Brain microvascular endothelial cell (primary cell): ENCODE measurements around the gene TTC29.
"Not testable (repeated sequence)": the region's sequence is repeated elsewhere in the genome, so short reads cannot be mapped to it uniquely, and the experiment has no call there.

Source experiments
- DNase-seq: peaks from one replicate; pipeline ENCODE4 v3.0.0-alpha.2; 2020
- H3K27ac ChIP-seq: fragments of 250-450 bp; sonication (Bioruptor Pico); 2 replicates; pipeline ENCODE4 v1.5.1; 2020; ENCODE audit warnings: mild to moderate bottlenecking, moderate library complexity
- H3K27me3 ChIP-seq: fragments of 250-450 bp; sonication (Bioruptor Pico); replicated peaks from 2 replicates; pipeline ENCODE4 v1.5.1; 2020; ENCODE audit warnings: mild to moderate bottlenecking
- H3K36me3 ChIP-seq: fragments of 250-450 bp; sonication (Bioruptor Pico); replicated peaks from 2 replicates; pipeline ENCODE4 v1.5.1; 2020; ENCODE audit warnings: mild to moderate bottlenecking
- H3K4me3 ChIP-seq: 2 replicates; pipeline ENCODE4 v1.5.1; 2011; ENCODE audit warnings: low read depth, mild to moderate bottlenecking, control low read depth, low read length, moderate library complexity
- in situ Hi-C: cut with HindIII; loops from 2 replicates; pipeline ENCODE4 v1.10.0; 2017; ENCODE audit warnings: low sequenced_read_pairs, low pct_ligation_motif_present
- TF ChIP-seq, protein P1 (sequence below): IDR thresholded peaks from 2 replicates; pipeline ENCODE4 v1.5.1; 2011; ENCODE audit warnings: low read depth, mild to moderate bottlenecking, moderate library complexity, low read length, control low read depth, inconsistent platforms; ENCODE audit errors: missing control alignments

Gene TTC29

GRCh38 chr4:146699910-146700309 is 245.8 kb downstream of the TTC29 start:
- no peaks in the 10 kb centered on the region for H3K27me3 ChIP-seq
- no peaks in the 10 kb centered on the region for H3K36me3 ChIP-seq
- in situ Hi-C loops: no loop called here
- no peak overlapping the region for H3K27ac ChIP-seq
- no peak overlapping the region for H3K4me3 ChIP-seq
- TF ChIP-seq, protein P1, sequence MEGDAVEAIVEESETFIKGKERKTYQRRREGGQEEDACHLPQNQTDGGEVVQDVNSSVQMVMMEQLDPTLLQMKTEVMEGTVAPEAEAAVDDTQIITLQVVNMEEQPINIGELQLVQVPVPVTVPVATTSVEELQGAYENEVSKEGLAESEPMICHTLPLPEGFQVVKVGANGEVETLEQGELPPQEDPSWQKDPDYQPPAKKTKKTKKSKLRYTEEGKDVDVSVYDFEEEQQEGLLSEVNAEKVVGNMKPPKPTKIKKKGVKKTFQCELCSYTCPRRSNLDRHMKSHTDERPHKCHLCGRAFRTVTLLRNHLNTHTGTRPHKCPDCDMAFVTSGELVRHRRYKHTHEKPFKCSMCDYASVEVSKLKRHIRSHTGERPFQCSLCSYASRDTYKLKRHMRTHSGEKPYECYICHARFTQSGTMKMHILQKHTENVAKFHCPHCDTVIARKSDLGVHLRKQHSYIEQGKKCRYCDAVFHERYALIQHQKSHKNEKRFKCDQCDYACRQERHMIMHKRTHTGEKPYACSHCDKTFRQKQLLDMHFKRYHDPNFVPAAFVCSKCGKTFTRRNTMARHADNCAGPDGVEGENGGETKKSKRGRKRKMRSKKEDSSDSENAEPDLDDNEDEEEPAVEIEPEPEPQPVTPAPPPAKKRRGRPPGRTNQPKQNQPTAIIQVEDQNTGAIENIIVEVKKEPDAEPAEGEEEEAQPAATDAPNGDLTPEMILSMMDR: no peak
- DNase-seq: no peak

GRCh38 chr4:146674829-146675570 is 270.7 kb downstream of the TTC29 start:
- H3K27ac ChIP-seq: no peak overlapping the region
- in situ Hi-C loops: no loop called here
- no peak overlapping the region for H3K4me3 ChIP-seq
- H3K27me3 ChIP-seq: no peaks in the 10 kb centered on the region
- H3K36me3 ChIP-seq: no peaks in the 10 kb centered on the region
- TF ChIP-seq, protein P1: no peak
- DNase-seq: no peak

DNA sequence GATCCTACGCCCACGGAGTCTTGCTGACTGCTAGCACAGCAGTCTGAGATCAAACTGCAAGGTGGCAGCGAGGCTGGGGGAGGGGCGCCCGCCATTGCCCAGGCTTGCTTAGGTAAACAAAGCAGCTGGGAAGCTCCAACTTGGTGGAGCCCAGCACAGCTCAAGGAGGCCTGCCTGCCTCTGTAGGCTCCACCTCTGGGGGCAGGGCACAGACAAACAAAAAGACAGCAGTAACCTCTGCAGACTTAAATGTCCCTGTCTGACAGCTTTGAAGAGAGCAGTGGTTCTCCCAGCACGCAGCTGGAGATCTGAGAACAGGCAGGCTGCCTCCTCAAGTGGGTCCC is 281.7 kb downstream of the TTC29 start:
- H3K27me3 ChIP-seq, in situ Hi-C loops, H3K36me3 ChIP-seq, H3K27ac ChIP-seq, H3K4me3 ChIP-seq, DNase-seq: not testable (repeated sequence)

DNA sequence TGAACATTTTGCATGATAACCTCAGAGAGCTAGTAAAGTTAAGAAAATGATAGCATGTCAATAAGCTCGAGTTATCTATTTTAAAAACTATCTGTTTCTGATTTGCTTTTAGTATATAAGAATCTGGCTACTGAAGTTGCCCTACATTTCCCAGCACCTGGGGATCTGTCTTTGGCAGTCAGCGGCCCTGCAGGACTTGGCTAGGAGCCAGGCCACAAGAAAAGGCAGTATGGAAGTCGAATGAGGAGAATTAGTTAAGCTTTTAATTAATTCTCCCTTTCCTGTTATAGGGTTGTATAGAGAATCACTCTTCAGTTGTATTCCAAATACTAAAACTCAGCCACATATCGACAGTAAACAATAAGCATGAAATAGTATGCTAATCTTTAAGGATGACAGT is 284.3 kb downstream of the TTC29 start:
- in situ Hi-C loops: no loop called here
- no peak overlapping the region for H3K4me3 ChIP-seq
- TF ChIP-seq, protein P1: no peak
- no peaks in the 10 kb centered on the region for H3K36me3 ChIP-seq
- H3K27ac ChIP-seq: no peak overlapping the region
- H3K27me3 ChIP-seq: no peaks in the 10 kb centered on the region
- no peak for DNase-seq
